Left ventricle myocardium superior (tissue), 1 donor: ENCODE results near the gene SLC4A1AP. TPM values are rescaled to one million over a fixed set of nuclear protein-coding genes. Genes with fewer than 3 reads are reported as not detected.
"Not testable (repeated sequence)": the region's sequence is repeated elsewhere in the genome, so short reads cannot be mapped to it uniquely, and the experiment has no call there.

Source experiments
- ATAC-seq: fragments of 200-7000 bp; cut with Tn5 transposase; one replicate; pipeline ENCODE4 v1.9.1; 2020; ENCODE audit warnings: mild to moderate bottlenecking, moderate library complexity
- DNase-seq: peaks from one replicate; pipeline ENCODE4 v3.0.0-alpha.2; 2020
- intact Hi-C: fragments of 100-400 bp; cut with micrococcal nuclease; formaldehyde crosslinking; loops from one replicate; pipeline ENCODE4 v1.11.0; 2022
- total RNA-seq: library from RNA; stranded (reverse); fragmentation: NEBNext Ultra II Directional; extraction: Animal tissue kit (Norgen Biotek cat#: 25700); gene quantifications from one replicate; pipeline ENCODE4 v1.2.1, GENCODE V29; 2021
- donor health status: DM: no; HTN: yes; CAD: no; lungs with severe emphysema.

The SLC4A1AP gene
- total RNA-seq, 1 donor from 2014 or later, result 19.2 TPM

GRCh38 chr2:27645197-27645596 lies 18.5 kb upstream of the SLC4A1AP start:
- intact Hi-C loops, result no loop called here
- no peak for ATAC-seq
- no peak for DNase-seq

DNA sequence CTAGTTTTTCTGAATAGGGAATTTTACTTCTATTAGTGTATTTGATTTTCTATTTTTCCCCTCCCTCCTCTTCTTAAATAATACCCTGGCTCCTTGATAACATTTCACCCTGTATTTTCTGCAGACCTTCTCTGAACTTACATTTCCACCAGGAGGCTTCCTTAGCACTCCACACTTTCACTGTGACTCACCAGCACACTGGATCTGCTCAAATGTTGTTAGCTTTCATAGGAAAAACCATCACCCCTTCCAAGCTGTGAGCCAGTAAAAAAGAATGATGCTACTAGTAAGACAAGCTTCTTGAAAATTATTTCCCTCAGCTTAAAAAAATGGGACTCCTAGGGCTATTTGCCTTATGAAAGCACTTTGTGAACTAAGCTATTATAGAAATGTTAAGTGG lies 16.4 kb upstream of the SLC4A1AP start:
- intact Hi-C loops, result no loop called here
- DNase-seq, result no peak
- no peak for ATAC-seq

- DNase-seq (no peak), ATAC-seq (no peak)
- intact Hi-C loops, result no loop called here
Observed at GRCh38 chr2:27647737-27648136, 16.0 kb upstream of the SLC4A1AP start.

DNA sequence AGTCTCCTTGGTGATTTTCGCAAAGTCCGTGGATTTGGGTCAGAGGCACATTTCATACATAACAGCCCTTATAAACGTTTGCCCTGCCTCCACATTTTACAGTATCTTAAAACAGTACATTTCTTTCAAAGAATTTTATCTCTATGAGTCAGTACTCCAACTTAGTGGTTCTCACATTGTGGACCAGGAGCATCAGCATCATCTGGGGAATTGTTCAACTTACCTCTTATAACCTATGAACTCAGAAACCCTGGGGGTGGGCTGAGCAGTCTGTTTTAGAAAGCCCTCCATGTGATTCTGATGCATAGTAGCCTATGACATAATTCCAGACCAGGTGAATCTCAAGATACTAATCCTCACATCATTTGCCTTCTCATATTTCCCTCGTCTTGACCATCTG lies 12.6 kb upstream of the SLC4A1AP start:
- no peak for DNase-seq
- intact Hi-C loops, result no loop called here
- no peak for ATAC-seq

GRCh38 chr2:27652341-27652740 lies 11.3 kb upstream of the SLC4A1AP start:
- ATAC-seq, result no peak
- no peak for DNase-seq
- intact Hi-C loops, result no loop called here

- DNase-seq (no peak), ATAC-seq (no peak)
- intact Hi-C loops, result no loop called here
Observed at GRCh38 chr2:27652790-27653189, 10.9 kb upstream of the SLC4A1AP start.

DNA sequence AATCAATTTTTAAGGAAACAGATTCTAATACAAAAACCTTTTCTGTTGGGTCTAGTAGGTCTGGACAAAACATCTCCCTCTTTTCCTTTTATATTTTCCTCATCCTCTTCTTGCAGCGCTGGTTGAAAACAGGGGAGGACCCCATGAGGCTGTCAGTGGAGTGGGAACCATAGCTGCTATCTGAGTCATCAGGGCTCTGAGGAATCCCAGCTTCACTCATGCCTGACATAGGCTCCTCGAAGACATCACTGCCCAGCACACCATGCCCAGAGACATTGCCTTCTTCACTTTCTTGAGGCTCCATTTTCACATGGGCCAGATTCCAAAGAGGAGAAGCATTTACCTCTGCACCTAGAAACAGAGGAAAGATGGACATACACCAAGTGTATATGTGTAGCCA lies 10.3 kb upstream of the SLC4A1AP start:
- intact Hi-C loops, result no loop called here
- no peak for ATAC-seq
- no peak for DNase-seq

DNA sequence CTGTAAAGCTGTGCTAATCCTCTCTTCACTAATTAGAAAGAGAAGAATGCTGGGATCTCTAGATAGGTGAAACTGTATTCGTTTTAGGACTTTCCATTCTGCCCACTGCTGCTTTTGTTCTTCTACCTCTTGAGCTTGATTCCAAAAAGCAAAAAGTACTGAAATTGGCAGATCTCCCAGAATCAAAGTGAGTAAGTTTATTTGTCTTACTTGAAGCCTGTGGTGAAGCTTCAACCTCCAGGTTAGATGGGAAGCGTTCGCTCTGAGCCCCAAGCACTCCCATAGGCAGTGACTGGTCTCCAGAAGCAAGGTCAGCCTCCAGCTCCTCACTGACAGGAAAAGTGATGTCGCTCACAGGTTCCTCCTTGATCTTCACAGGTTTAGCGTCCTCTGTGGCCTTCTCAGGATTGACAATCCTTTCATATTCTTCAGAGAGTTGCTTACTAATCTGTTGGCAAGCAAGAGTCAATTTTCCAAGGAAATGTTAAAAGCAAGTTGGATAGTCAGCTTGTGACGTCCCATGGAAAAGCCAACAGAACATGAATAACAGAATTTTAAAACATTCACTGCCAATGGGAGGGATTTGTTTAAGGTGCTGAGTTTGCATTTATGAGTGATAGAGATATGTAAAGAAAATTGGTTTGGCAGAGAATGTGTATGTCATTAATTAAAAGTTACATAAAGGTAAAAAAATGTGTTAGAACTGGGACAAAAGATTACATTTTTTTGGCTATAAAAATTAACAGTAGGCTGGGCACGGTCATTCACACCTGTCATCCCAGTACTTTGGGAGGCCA lies 8.3 kb upstream of the SLC4A1AP start:
- ATAC-seq (no peak), DNase-seq (no peak)
- intact Hi-C loops, result no loop called here

- intact Hi-C loops, result no loop called here
- ATAC-seq (no peak), DNase-seq (no peak)
Observed at GRCh38 chr2:27661371-27661770, 2.3 kb upstream of the SLC4A1AP start.

GRCh38 chr2:27664154-27664574 lies 475 bp downstream of the SLC4A1AP start:
- DNase-seq, result no peak
- no peak for ATAC-seq
- intact Hi-C loops, result no loop called here

GRCh38 chr2:27664622-27665363 lies 1.1 kb downstream of the SLC4A1AP start:
- ATAC-seq, result no peak

DNA sequence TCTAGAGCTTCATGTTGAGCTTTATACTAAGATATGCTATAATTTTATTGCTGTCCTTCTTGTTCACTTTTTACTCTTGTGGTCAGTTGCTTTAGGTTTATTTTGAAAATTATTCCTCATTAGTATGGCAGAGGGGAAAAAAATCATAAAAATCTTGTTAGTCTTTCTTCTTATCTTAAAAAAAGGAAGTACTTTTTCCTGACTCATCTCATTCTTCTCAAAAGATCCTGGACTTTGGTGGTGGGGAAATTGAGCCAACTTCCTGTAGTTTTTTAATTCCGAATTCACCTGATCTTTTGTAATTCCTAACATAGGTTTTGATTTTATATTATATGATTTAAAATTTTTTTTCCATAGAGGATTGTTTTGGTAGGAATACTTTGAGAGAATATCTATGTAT lies 3.8 kb downstream of the SLC4A1AP start:
- DNase-seq (no peak), ATAC-seq (no peak)
- intact Hi-C loops, result no loop called here

More at GRCh38 chr2:27664622-27665363, 1.1 kb downstream of the SLC4A1AP start:
- intact Hi-C loops, result no loop called here
- DNase-seq, result no peak

DNA sequence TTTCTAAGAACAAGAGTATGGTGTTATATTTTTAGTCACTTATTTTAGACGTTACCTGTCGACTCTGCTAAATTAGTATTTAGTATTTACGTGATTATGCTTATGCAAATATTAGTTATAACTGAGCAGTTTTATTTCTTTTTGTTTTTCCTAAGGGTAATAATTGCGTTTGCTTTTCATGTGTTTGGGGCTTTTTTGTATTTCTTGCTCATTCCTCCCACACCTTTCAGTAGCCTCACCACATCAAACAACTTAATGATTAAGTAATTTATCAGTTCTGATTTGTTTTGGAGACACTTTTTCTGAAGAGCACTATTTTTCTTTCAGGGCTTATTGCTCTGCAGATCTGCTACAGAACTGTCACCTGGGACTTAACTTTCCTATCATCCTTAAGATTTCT lies 7.5 kb downstream of the SLC4A1AP start:
- DNase-seq, result no peak
- intact Hi-C loops, result no loop called here
- no peak for ATAC-seq

GRCh38 chr2:27672723-27673486 lies 9.2 kb downstream of the SLC4A1AP start:
- ATAC-seq (peak; percentile 96), DNase-seq (no peak)
- intact Hi-C loops, result no loop called here

DNA sequence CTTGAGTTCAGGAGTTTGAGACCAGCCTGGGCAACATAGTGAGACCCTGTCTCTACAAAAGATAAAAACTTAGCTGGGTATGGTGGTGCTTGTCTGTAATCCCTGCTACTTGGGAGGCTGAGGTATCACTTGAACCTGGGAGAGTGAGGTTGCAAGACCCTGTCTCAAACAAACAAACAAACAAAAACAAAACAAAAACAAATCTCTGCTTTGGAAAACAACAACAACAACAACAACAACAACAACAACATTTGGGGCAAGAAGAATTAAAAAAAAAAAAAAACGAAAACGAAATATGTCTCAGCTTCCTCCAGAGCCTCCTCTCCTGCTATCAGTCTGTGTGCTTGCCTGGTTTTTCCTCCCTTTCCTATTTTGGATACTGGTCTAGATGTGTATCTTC lies 16.9 kb downstream of the SLC4A1AP start:
- no peak for DNase-seq
- ATAC-seq, result no peak
- intact Hi-C loops, result no loop called here

DNA sequence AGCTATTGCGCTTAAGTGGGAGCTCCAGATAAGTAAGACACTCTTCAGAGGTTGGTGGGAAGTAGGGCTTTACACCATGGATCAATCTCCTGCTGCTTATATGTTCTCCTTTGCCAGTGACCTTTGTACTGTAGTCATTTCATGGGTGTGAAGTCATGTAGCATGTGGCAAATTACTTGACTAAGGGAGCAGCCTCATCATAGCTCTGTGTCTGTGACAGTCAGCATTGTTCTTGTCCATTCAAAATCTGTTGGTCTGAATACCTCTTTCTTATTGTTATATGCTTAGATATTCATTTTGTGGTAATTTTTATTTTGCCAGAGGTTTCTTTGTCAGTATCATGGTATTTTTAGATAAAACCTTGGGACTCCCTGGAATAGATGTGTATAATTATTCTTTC lies 18.2 kb downstream of the SLC4A1AP start:
- no peak for DNase-seq
- intact Hi-C loops, result no loop called here
- ATAC-seq, result no peak

- ATAC-seq, intact Hi-C loops: not testable (repeated sequence)
Observed at GRCh38 chr2:27682334-27682771, 18.7 kb downstream of the SLC4A1AP start.

DNA sequence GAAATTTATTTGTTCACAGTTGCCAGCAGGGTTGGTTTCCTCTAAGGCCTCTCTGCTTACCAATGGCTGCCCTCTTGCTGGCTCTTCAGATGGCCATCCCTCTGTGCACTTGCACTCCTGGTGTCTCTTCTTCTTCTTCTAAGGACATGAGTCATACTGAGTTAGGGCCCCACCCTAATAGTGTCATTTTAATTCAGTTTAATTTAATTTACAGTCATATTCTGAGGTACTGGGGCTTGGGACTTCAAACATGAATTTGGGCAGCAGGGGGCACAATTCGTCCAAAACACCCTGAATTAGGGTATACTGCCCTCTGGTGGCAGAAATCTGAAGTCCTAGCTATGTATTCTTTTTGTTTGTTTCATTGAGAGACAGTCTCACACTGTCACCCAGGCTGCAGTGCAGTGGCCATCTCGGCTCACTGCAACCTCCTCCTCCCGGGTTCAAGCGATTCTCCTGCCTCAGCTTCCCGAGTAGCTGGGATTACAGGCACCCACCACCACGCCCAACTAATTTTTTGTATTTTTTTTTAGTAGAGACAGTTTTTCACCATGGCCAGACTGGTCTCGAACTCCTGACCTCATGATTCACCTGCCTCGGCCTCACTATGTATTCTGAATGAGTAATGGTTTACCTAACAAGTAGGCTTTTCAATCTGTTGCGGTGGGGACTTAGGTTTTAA lies 19.8 kb downstream of the SLC4A1AP start:
- intact Hi-C loops, result no loop called here
- DNase-seq (peak; percentile 58), ATAC-seq (peak; percentile 74)

More at GRCh38 chr2:27682334-27682771, 18.7 kb downstream of the SLC4A1AP start:
- not testable (repeated sequence) for DNase-seq

DNA sequence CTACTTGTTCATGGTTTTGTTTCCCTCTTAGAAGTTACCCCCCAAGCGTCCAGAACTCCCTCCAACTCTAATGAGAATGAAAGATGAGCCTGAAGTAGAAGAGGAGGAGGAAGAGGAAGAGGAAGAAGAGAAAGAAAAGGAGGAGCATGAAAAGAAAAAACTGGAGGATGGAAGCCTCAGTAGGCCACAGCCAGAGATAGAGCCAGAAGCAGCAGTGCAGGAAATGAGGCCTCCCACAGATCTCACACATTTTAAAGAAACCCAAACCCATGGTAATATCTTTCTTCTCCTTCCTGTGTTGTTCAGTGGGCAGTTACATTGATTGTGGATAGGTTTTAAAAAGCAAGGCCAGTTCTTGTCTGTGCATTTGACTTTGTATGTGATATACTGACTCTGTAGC lies 21.3 kb downstream of the SLC4A1AP start:
- intact Hi-C loops, DNase-seq, ATAC-seq: not testable (repeated sequence)
